SK-N-SH treated with all-trans-retinoic acid at 6 μM for 48 hours (cell line): ENCODE data around the gene BZW1.

Source experiments
- ATAC-seq: fragments of 200-7000 bp; cut with Tn5 transposase; 3 replicates; pipeline ENCODE4 v1.9.1; 2020; ENCODE audit warnings: mild to moderate bottlenecking, moderate library complexity
- ARNTL ChIP-seq: fragments of 450-650 bp; formaldehyde crosslinking; IDR thresholded peaks from 2 replicates; pipeline ENCODE4 v1.5.0; 2020; ENCODE audit warnings: low read depth, mild to moderate bottlenecking, moderate library complexity, borderline replicate concordance
- BACH2 ChIP-seq: fragments of 250-450 bp; sonication (Bioruptor Pico); IDR thresholded peaks from 2 replicates; pipeline ENCODE4 v1.9.0; 2021; ENCODE audit warnings: mild to moderate bottlenecking, borderline replicate concordance
- CSDC2 ChIP-seq: fragments of 250-450 bp; sonication (Bioruptor Pico); IDR thresholded peaks from 2 replicates; pipeline ENCODE4 v1.5.0; 2020; ENCODE audit warnings: mild to moderate bottlenecking, moderate library complexity
- ESRRG ChIP-seq: fragments of 250-450 bp; sonication (Bioruptor Pico); IDR thresholded peaks from 2 replicates; pipeline ENCODE4 v1.6.1; 2021; ENCODE audit warnings: mild to moderate bottlenecking
- PPARA ChIP-seq: fragments of 250-450 bp; sonication (Bioruptor Pico); IDR thresholded peaks from 2 replicates; pipeline ENCODE4 v1.5.0; 2020; ENCODE audit warnings: mild to moderate bottlenecking, borderline replicate concordance
- SNAI2 ChIP-seq: fragments of 250-450 bp; sonication (Bioruptor Pico); IDR thresholded peaks from 2 replicates; pipeline ENCODE4 v1.5.0; 2020; ENCODE audit warnings: mild to moderate bottlenecking, moderate library complexity
- TCF4 ChIP-seq: fragments of 250-450 bp; sonication (Bioruptor Pico); IDR thresholded peaks from 2 replicates; pipeline ENCODE4 v1.8.0; 2021; ENCODE audit warnings: mild to moderate bottlenecking, moderate library complexity, borderline replicate concordance
- ZC3H10 ChIP-seq: fragments of 250-450 bp; sonication (Bioruptor Pico); IDR thresholded peaks from 2 replicates; pipeline ENCODE4 v1.5.1; 2021; ENCODE audit warnings: mild to moderate bottlenecking, moderate library complexity
- ZFP3 ChIP-seq: fragments of 250-450 bp; sonication (Bioruptor Pico); IDR thresholded peaks from 2 replicates; pipeline ENCODE4 v1.5.0; 2020; ENCODE audit warnings: mild to moderate bottlenecking, moderate library complexity
- ZFP30 ChIP-seq: fragments of 450-650 bp; formaldehyde crosslinking; IDR thresholded peaks from 2 replicates; pipeline ENCODE4 v1.5.0; 2022; ENCODE audit warnings: mild to moderate bottlenecking, moderate library complexity
- ZNF8 ChIP-seq: fragments of 450-650 bp; formaldehyde crosslinking; IDR thresholded peaks from 2 replicates; pipeline ENCODE4 v1.5.0; 2020; ENCODE audit warnings: mild to moderate bottlenecking, moderate library complexity
- TF ChIP-seq, protein P1 (sequence below): fragments of 250-450 bp; sonication (Bioruptor Pico); IDR thresholded peaks from 2 replicates; pipeline ENCODE4 v1.5.1; 2021; ENCODE audit warnings: mild to moderate bottlenecking, moderate library complexity
- TF ChIP-seq, protein P2 (sequence below): fragments of 250-450 bp; sonication (Bioruptor Pico); IDR thresholded peaks from 2 replicates; pipeline ENCODE4 v1.8.0; 2021; ENCODE audit warnings: low read depth, mild to moderate bottlenecking, moderate library complexity, borderline replicate concordance
- TF ChIP-seq, protein P3 (sequence below): fragments of 250-450 bp; sonication (Bioruptor Pico); IDR thresholded peaks from 2 replicates; pipeline ENCODE4 v1.5.1; 2020; ENCODE audit warnings: low read depth, mild to moderate bottlenecking, moderate library complexity
- TF ChIP-seq, protein P4 (sequence below): fragments of 250-450 bp; sonication (Bioruptor Pico); IDR thresholded peaks from 2 replicates; pipeline ENCODE4 v1.5.0; 2020; ENCODE audit warnings: mild to moderate bottlenecking, moderate library complexity

BZW1 gene

DNA sequence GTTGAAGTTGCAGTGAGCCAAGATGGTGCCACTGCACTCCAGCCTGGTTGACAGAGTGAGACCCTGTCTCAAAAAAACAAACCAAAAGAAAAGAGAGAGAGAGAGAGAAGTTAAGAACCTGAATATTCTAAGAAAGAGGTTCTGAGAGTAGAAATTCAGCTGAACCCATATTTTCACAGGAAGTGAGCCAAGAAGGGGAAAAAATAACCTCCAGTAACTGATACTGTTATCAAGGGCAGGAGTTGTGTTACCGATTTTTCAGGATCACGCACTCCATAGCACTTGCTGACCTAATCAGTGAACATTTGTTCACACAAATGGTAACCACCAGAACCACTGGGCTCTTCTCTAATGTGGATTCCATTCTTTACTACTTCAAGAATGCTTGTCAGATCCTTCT lies 39.1 kb upstream of the BZW1 start (continued):
- TF ChIP-seq ZFP3 (CRISPR knock-in tag): no peak
- TF ChIP-seq, protein P1, sequence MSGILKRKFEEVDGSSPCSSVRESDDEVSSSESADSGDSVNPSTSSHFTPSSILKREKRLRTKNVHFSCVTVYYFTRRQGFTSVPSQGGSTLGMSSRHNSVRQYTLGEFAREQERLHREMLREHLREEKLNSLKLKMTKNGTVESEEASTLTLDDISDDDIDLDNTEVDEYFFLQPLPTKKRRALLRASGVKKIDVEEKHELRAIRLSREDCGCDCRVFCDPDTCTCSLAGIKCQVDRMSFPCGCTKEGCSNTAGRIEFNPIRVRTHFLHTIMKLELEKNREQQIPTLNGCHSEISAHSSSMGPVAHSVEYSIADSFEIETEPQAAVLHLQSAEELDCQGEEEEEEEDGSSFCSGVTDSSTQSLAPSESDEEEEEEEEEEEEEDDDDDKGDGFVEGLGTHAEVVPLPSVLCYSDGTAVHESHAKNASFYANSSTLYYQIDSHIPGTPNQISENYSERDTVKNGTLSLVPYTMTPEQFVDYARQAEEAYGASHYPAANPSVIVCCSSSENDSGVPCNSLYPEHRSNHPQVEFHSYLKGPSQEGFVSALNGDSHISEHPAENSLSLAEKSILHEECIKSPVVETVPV (CRISPR knock-in tag): no peak
- TF ChIP-seq CSDC2: no peak
- TF ChIP-seq, protein P2, sequence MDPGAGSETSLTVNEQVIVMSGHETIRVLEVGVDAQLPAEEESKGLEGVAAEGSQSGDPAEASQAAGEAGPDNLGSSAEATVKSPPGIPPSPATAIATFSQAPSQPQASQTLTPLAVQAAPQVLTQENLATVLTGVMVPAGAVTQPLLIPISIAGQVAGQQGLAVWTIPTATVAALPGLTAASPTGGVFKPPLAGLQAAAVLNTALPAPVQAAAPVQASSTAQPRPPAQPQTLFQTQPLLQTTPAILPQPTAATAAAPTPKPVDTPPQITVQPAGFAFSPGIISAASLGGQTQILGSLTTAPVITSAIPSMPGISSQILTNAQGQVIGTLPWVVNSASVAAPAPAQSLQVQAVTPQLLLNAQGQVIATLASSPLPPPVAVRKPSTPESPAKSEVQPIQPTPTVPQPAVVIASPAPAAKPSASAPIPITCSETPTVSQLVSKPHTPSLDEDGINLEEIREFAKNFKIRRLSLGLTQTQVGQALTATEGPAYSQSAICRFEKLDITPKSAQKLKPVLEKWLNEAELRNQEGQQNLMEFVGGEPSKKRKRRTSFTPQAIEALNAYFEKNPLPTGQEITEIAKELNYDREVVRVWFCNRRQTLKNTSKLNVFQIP (CRISPR knock-in tag): no peak
- TF ChIP-seq SNAI2 (CRISPR knock-in tag): no peak
- TF ChIP-seq PPARA (CRISPR knock-in tag): no peak
- no peak for TF ChIP-seq TCF4 (CRISPR knock-in tag)

DNA sequence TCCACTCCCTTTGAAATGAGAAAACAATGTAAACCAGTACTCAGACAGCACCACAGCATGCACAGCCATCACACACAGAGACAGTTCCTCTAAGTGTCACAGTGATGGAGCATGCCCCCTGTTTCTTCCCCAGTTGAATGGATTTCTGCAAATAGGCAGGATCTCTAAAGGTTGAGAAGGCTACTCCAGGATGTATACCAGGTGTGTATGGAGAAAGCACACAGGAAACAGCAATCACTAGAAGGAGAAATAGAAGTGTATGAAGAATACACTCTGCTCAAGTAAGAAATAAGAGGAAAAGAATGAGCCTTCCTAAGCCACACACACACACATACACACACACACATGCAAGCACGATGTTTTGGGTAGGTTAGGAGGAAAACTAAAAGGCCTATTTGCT lies 38.6 kb upstream of the BZW1 start:
- ATAC-seq: no peak
- TF ChIP-seq CSDC2 (no peak), ARNTL (CRISPR knock-in tag) (no peak), ZNF8 (CRISPR knock-in tag) (no peak), ZC3H10 (CRISPR knock-in tag) (no peak)
- TF ChIP-seq, protein P2 (CRISPR knock-in tag): no peak
- TF ChIP-seq, all 23 proteins: peak for 0

DNA sequence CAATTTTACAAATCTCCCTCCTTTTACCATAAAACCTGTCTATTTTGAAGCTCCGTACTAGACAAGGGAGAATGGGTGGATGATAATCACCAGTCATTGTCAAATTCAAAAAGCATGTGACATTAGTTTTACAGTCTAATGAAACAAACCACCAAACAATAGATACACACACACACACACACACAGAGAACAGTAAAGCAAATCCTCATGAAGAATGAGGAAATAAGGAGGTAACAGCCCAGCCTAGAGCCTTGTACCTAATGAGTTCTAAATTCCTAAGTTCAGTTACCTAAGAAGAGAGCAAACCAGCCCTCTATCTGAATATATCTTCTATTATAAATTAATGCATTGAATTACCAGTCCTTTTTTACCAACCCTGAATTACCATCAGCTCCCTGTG lies 36.8 kb upstream of the BZW1 start:
- no peak for ATAC-seq
- TF ChIP-seq, protein P2 (CRISPR knock-in tag): no peak
- TF ChIP-seq SNAI2 (CRISPR knock-in tag) (no peak), ESRRG (CRISPR knock-in tag) (no peak), ZFP3 (CRISPR knock-in tag) (no peak), ZFP30 (CRISPR knock-in tag) (no peak), BACH2 (CRISPR knock-in tag) (no peak), ZC3H10 (CRISPR knock-in tag) (no peak)
- TF ChIP-seq, protein P3, sequence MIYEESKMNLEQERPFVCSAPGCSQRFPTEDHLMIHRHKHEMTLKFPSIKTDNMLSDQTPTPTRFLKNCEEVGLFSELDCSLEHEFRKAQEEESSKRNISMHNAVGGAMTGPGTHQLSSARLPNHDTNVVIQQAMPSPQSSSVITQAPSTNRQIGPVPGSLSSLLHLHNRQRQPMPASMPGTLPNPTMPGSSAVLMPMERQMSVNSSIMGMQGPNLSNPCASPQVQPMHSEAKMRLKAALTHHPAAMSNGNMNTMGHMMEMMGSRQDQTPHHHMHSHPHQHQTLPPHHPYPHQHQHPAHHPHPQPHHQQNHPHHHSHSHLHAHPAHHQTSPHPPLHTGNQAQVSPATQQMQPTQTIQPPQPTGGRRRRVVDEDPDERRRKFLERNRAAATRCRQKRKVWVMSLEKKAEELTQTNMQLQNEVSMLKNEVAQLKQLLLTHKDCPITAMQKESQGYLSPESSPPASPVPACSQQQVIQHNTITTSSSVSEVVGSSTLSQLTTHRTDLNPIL (CRISPR knock-in tag): no peak
- TF ChIP-seq, protein P1 (CRISPR knock-in tag): no peak

DNA sequence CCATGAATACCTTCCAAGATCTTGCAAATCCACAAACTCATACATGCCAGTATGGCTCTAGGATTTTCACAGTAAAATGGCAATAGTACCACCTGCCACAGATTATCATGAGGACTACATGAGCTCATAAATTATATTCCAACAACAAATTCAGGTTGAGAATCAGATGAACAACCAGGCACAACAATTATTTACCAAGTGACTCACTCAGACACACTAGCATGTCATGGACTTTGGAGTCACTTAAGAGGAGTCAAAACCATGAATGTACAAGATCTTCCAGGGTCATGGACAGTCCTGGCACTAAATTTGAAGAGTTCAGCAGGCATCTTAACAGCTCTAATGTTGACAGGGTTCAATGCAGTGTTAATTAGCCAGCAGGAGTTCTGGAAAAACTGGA lies 34.4 kb upstream of the BZW1 start:
- ATAC-seq: no peak
- TF ChIP-seq ZC3H10 (CRISPR knock-in tag) (no peak), ZFP30 (CRISPR knock-in tag) (no peak), ZNF8 (CRISPR knock-in tag) (no peak), SNAI2 (CRISPR knock-in tag) (no peak)
- TF ChIP-seq, protein P4, sequence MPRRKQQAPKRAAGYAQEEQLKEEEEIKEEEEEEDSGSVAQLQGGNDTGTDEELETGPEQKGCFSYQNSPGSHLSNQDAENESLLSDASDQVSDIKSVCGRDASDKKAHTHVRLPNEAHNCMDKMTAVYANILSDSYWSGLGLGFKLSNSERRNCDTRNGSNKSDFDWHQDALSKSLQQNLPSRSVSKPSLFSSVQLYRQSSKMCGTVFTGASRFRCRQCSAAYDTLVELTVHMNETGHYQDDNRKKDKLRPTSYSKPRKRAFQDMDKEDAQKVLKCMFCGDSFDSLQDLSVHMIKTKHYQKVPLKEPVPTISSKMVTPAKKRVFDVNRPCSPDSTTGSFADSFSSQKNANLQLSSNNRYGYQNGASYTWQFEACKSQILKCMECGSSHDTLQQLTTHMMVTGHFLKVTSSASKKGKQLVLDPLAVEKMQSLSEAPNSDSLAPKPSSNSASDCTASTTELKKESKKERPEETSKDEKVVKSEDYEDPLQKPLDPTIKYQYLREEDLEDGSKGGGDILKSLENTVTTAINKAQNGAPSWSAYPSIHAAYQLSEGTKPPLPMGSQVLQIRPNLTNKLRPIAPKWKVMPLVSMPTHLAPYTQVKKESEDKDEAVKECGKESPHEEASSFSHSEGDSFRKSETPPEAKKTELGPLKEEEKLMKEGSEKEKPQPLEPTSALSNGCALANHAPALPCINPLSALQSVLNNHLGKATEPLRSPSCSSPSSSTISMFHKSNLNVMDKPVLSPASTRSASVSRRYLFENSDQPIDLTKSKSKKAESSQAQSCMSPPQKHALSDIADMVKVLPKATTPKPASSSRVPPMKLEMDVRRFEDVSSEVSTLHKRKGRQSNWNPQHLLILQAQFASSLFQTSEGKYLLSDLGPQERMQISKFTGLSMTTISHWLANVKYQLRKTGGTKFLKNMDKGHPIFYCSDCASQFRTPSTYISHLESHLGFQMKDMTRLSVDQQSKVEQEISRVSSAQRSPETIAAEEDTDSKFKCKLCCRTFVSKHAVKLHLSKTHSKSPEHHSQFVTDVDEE: no peak
- TF ChIP-seq, protein P3 (CRISPR knock-in tag): no peak
- TF ChIP-seq, protein P1 (CRISPR knock-in tag): no peak
